SU-DHL-6 (cell line): ENCODE data around the gene CEP44.
"Not testable (repeated sequence)": the region's sequence is repeated elsewhere in the genome, so short reads cannot be mapped to it uniquely, and the experiment has no call there.

Source experiments
- H2AFZ ChIP-seq: fragments of 200-600 bp; sonication (generic); 2 replicates; pipeline ENCODE4 v1.6.1; 2014; ENCODE audit warnings: low read depth, mild to moderate bottlenecking, moderate library complexity, mixed read lengths, antibody characterized with exemption, low read length; ENCODE audit not compliant: severe bottlenecking
- H3F3A ChIP-seq: fragments of 200-600 bp; shearing (Covaris generic); 2 replicates; pipeline ENCODE4 v1.6.0; 2016; ENCODE audit warnings: antibody characterized with exemption, mild to moderate bottlenecking; ENCODE audit not compliant: insufficient read depth
- H3K27ac ChIP-seq: fragments of 200-600 bp; sonication (generic); 2 replicates; pipeline ENCODE4 v1.5.1; 2016; ENCODE audit warnings: low read depth, mild to moderate bottlenecking, low read length, moderate library complexity, mixed read lengths
- H3K27me3 ChIP-seq: fragments of 200-600 bp; sonication (generic), shearing (Covaris generic); 2 replicates; pipeline ENCODE4 v1.6.0; 2014; ENCODE audit warnings: mild to moderate bottlenecking, low read length
- H3K36me3 ChIP-seq: fragments of 200-600 bp; sonication (generic); 2 replicates; pipeline ENCODE4 v1.6.1; 2014; ENCODE audit warnings: mild to moderate bottlenecking, low read length, mixed read lengths
- H3K4me2 ChIP-seq: fragments of 300-600, 200-600 bp; shearing (Covaris generic), sonication (generic); 2 replicates; pipeline ENCODE4 v1.6.0; 2014; ENCODE audit warnings: low read length, low read depth, mild to moderate bottlenecking; ENCODE audit not compliant: poor library complexity, severe bottlenecking
- H3K4me3 ChIP-seq: fragments of 200-600 bp; sonication (generic); 2 replicates; pipeline ENCODE4 v1.5.1; 2014; ENCODE audit warnings: antibody characterized with exemption, low read length, mild to moderate bottlenecking, mixed read lengths; ENCODE audit not compliant: insufficient read depth, poor library complexity, severe bottlenecking
- H3K79me2 ChIP-seq: fragments of 200-600 bp; sonication (generic); 2 replicates; pipeline ENCODE4 v1.6.1; 2014; ENCODE audit warnings: mild to moderate bottlenecking, low read length, moderate library complexity; ENCODE audit not compliant: insufficient read depth
- H3K9ac ChIP-seq: fragments of 200-600 bp; sonication (generic); 2 replicates; pipeline ENCODE4 v1.7.0; 2014; ENCODE audit warnings: mild to moderate bottlenecking, low read length
- H3K9me2 ChIP-seq: fragments of 200-600 bp; sonication (generic); replicated peaks from 2 replicates; pipeline ENCODE4 v1.6.1; 2014; ENCODE audit warnings: low read length; ENCODE audit not compliant: insufficient read depth
- H3K9me3 ChIP-seq: fragments of 200-600 bp; sonication (generic); 2 replicates; pipeline ENCODE4 v1.6.1; 2014; ENCODE audit warnings: low read length, mixed read lengths; ENCODE audit not compliant: insufficient read depth
- H4K20me1 ChIP-seq: fragments of 200-600 bp; sonication (generic); 2 replicates; pipeline ENCODE4 v1.6.1; 2014; ENCODE audit warnings: low read depth, mild to moderate bottlenecking, antibody characterized with exemption, low read length, moderate library complexity, mixed read lengths
- EZH2phosphoT487 ChIP-seq: fragments of 200-600 bp; sonication (generic), shearing (Covaris generic); conservative IDR thresholded peaks from 2 replicates; pipeline ENCODE4 v1.6.1; 2018; ENCODE audit warnings: mild to moderate bottlenecking, antibody characterized with exemption, low read length, moderate library complexity, mixed read lengths
- TF ChIP-seq, protein P1 (sequence below): fragments of 200-600 bp; sonication (generic); IDR thresholded peaks from one replicate; pipeline ENCODE4 v1.5.1; 2017; ENCODE audit warnings: antibody characterized with exemption, mild to moderate bottlenecking, low read length, moderate library complexity; ENCODE audit not compliant: insufficient read depth, poor library complexity, severe bottlenecking

Gene CEP44

DNA sequence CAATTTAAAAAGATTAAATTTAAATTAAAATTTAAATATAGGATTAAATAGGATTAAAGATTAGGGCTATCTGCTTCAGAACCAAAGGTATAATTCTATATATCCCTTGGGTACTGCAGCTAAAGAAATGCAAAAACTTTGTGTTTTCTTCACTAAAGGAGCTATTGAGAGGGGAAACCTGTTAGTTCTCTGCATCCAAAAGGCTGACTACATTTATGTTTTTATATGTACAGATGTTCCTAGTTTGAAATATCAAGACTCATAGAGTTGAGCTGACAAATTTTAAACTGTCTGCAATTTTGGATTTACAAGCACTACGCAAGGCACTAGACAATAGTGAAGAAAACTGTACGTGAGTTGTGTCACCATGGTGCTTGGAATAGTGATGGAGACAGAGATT, 95.2 kb downstream of the CEP44 start:
- H3K9me3 ChIP-seq = no peaks in the 10 kb centered on the region
- H3K9me2 ChIP-seq = no peaks in the 10 kb centered on the region
- H2AFZ ChIP-seq = no peak overlapping the region
- no peak overlapping the region for H3K4me3 ChIP-seq
- H3K36me3 ChIP-seq = no peaks in the 10 kb centered on the region
- H3K9ac ChIP-seq = no peak overlapping the region
- no peaks in the 10 kb centered on the region for H3K79me2 ChIP-seq
- H3K4me2 ChIP-seq = no peak overlapping the region
- no peak overlapping the region for H3K27ac ChIP-seq
- no peaks in the 10 kb centered on the region for H3F3A ChIP-seq
- H3K27me3 ChIP-seq = no peaks in the 10 kb centered on the region
- no peaks in the 10 kb centered on the region for H4K20me1 ChIP-seq
- TF ChIP-seq EZH2phosphoT487 = no peak
- TF ChIP-seq, protein P1, sequence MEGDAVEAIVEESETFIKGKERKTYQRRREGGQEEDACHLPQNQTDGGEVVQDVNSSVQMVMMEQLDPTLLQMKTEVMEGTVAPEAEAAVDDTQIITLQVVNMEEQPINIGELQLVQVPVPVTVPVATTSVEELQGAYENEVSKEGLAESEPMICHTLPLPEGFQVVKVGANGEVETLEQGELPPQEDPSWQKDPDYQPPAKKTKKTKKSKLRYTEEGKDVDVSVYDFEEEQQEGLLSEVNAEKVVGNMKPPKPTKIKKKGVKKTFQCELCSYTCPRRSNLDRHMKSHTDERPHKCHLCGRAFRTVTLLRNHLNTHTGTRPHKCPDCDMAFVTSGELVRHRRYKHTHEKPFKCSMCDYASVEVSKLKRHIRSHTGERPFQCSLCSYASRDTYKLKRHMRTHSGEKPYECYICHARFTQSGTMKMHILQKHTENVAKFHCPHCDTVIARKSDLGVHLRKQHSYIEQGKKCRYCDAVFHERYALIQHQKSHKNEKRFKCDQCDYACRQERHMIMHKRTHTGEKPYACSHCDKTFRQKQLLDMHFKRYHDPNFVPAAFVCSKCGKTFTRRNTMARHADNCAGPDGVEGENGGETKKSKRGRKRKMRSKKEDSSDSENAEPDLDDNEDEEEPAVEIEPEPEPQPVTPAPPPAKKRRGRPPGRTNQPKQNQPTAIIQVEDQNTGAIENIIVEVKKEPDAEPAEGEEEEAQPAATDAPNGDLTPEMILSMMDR = no peak

DNA sequence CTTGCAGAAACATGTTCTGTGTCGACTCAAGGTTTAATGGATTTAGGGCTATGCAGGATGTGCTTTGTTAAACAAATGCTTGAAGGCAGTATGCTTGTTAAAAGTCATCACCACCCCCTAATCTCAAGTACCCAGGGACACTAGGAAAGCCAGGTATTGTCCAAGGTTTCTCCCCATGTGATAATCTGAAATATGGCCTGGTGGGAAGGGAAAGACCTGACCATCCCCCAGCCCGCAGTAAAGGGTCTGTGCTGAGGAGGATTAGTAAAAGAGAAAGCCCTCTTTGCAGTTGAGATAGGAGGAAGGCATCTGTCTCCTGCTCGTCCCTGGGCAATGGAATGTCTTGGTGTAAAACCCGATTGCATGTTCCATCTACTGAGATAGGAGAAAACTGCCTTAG, 96.5 kb downstream of the CEP44 start:
- H3K4me3 ChIP-seq, H3F3A ChIP-seq, H3K27me3 ChIP-seq, H3K9me2 ChIP-seq, H3K79me2 ChIP-seq, H4K20me1 ChIP-seq, H3K36me3 ChIP-seq, H3K27ac ChIP-seq, H3K9me3 ChIP-seq, H2AFZ ChIP-seq, H3K9ac ChIP-seq, H3K4me2 ChIP-seq: not testable (repeated sequence)

DNA sequence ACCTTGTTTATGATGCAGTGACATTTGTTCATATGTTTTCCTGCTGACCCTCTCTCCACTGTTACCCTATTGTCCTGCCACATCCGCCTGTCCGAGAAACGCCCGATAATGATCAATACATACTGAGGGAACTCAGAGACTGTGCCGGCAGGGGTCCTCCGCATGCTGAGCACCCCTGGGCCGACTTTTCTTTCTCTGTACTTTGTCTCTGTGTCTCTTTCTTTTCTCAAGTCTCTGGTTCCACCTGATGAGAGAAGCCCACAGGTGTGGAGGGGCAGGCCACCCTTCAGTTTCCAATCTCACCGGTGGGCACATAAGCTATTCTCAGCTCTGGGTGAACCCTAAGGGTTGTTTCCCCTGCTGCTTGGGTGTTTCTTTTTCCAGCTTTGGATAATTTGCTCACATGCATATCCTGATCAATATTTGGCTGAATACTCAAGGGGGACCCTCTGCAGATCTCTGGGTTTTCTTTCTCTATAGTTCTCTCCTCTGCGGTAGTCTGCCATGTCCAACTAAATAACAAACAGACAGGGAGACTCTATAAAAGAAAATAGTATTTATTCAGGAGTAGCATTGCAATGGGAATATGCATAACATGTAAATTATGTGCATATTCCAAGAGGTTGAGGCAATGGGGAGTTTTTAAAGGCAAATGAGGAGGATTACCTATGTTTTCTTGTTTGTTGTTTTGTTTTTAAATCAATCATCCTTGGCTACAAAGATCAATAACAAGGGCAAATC, 97.2 kb downstream of the CEP44 start:
- Histone ChIP-seq H3K79me2 (no peaks in the 10 kb centered on the region), H4K20me1 (no peaks in the 10 kb centered on the region), H3K4me2 (no peak overlapping the region), H3K4me3 (no peak overlapping the region), H3K9me3 (no peaks in the 10 kb centered on the region), H3K9me2 (no peaks in the 10 kb centered on the region), H3K27me3 (no peaks in the 10 kb centered on the region), H2AFZ (no peak overlapping the region), H3F3A (no peaks in the 10 kb centered on the region), H3K36me3 (no peaks in the 10 kb centered on the region), H3K9ac (no peak overlapping the region), H3K27ac (no peak overlapping the region)
- TF ChIP-seq, protein P1 = no peak
- no peak for TF ChIP-seq EZH2phosphoT487

DNA sequence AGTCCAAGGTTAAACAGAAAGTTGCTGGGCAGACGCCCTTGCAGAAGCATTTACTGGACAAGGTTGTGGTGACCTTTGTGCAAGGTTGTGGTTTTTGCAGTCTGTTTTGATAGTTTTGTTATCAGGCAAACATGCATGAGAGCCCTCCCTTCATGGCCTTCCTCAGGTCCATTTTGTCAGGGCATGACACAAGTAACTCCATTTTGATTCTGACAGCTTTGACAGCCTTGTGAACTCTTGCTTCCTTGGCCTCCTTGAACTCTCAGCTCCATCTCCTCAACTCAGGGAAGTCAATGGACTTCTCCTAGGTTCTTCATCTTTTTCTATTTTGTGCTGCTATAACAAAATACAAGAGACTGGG, 97.7 kb downstream of the CEP44 start:
- Histone ChIP-seq H3K27ac (no peak overlapping the region), H3K9me2 (no peaks in the 10 kb centered on the region), H4K20me1 (no peaks in the 10 kb centered on the region), H2AFZ (no peak overlapping the region), H3K4me2 (no peak overlapping the region), H3K9ac (no peak overlapping the region), H3F3A (no peaks in the 10 kb centered on the region), H3K4me3 (no peak overlapping the region), H3K27me3 (no peaks in the 10 kb centered on the region), H3K79me2 (no peaks in the 10 kb centered on the region), H3K9me3 (no peaks in the 10 kb centered on the region), H3K36me3 (no peaks in the 10 kb centered on the region)
- TF ChIP-seq EZH2phosphoT487 = no peak
- TF ChIP-seq, protein P1 = no peak
